Calu3 (cell line): ENCODE measurements around the gene ARL3. TPM values are rescaled to one million over a fixed set of nuclear protein-coding genes. Genes with fewer than 3 reads are reported as not detected.
"Not testable (repeated sequence)": the region's sequence is repeated elsewhere in the genome, so short reads cannot be mapped to it uniquely, and the experiment has no call there.

Experiments
- BruUV-seq: library from RNA; stranded (reverse); fragments of 400-500 nt; replicated peaks from 2 replicates; lab custom pipeline; 2021; lab: Mats Ljungman, UMichigan
- CTCF ChIA-PET: fragments of 300-600 bp; sonication (Branson Sonifier 250); formaldehyde crosslinking; loops from one replicate; lab custom pipeline; 2022; ENCODE audit warnings: antibody characterized with exemption; lab: Charles Lee
- DNase-seq: peaks from one replicate; pipeline ENCODE4 v3.0.0; 2022
- H3K27ac Mint-ChIP-seq: one replicate; pipeline ENCODE4 v1.8.0; 2022; ENCODE audit warnings: mixed read lengths; ENCODE audit not compliant: unreplicated experiment
- H3K27me3 Mint-ChIP-seq: one replicate; pipeline ENCODE4 v1.8.0; 2022; ENCODE audit warnings: mixed read lengths; ENCODE audit not compliant: unreplicated experiment
- H3K36me3 Mint-ChIP-seq: one replicate; pipeline ENCODE4 v1.8.0; 2022; ENCODE audit warnings: mild to moderate bottlenecking, moderate library complexity, mixed read lengths; ENCODE audit not compliant: insufficient read depth, unreplicated experiment
- H3K4me1 Mint-ChIP-seq: one replicate; pipeline ENCODE4 v1.8.0; 2022; ENCODE audit warnings: mild to moderate bottlenecking, low read depth, mixed read lengths; ENCODE audit not compliant: unreplicated experiment
- H3K4me3 Mint-ChIP-seq: one replicate; pipeline ENCODE4 v1.8.0; 2022; ENCODE audit warnings: mild to moderate bottlenecking, low read depth, moderate library complexity, mixed read lengths; ENCODE audit not compliant: unreplicated experiment
- H3K9me3 Mint-ChIP-seq: one replicate; pipeline ENCODE4 v1.8.0; 2022; ENCODE audit warnings: low read depth, mixed read lengths; ENCODE audit not compliant: unreplicated experiment
- intact Hi-C: fragments of 100-400 bp; cut with micrococcal nuclease; formaldehyde crosslinking; loops from one replicate; pipeline ENCODE4 v1.10.0; 2022; ENCODE audit not compliant: unreplicated experiment
- total RNA-seq: library from RNA; stranded (reverse); gene quantifications from 2 replicates; pipeline ENCODE4 v1.2.3, GENCODE V29; 2022
- TF ChIP-seq, protein P1 (sequence below): fragments of 200-600 bp; IDR thresholded peaks from one replicate; pipeline ENCODE4 v1.8.0; 2022; ENCODE audit warnings: antibody characterized with exemption; ENCODE audit not compliant: unreplicated experiment

The ARL3 gene
- total RNA-seq, 1 experiment from 2014 or later, result 5.6 TPM

DNA sequence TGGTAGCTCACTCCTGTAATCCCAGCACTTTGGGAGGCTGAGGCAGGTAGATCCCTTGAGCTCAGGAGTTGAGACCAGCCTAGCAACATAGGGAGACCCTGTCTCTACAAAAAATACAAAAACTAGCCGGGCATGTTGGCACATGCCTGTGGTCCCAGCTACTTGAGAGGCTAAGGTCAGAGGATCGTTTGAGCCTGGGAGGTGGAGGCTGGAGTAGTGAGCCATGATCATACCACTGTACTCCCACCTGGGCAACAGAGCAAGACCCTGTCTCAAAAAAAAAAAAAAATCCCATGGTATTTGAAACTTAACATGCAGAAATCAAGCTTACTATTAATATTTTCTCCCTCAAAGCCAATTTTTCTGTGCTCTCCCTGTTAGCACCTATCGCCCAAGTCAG lies 6.1 kb upstream of the ARL3 start:
- no peaks in the 10 kb centered on the region for H3K9me3 Mint-ChIP-seq
- TF ChIP-seq, protein P1, sequence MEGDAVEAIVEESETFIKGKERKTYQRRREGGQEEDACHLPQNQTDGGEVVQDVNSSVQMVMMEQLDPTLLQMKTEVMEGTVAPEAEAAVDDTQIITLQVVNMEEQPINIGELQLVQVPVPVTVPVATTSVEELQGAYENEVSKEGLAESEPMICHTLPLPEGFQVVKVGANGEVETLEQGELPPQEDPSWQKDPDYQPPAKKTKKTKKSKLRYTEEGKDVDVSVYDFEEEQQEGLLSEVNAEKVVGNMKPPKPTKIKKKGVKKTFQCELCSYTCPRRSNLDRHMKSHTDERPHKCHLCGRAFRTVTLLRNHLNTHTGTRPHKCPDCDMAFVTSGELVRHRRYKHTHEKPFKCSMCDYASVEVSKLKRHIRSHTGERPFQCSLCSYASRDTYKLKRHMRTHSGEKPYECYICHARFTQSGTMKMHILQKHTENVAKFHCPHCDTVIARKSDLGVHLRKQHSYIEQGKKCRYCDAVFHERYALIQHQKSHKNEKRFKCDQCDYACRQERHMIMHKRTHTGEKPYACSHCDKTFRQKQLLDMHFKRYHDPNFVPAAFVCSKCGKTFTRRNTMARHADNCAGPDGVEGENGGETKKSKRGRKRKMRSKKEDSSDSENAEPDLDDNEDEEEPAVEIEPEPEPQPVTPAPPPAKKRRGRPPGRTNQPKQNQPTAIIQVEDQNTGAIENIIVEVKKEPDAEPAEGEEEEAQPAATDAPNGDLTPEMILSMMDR, result no peak
- H3K4me3 Mint-ChIP-seq, result no peak overlapping the region
- DNase-seq, result no peak
- no peaks in the 10 kb centered on the region for H3K36me3 Mint-ChIP-seq
- CTCF ChIA-PET, result interaction anchor here (0.6 kb wide), 2 partner anchors 61 to 765 kb away, joined by 3 to 5 read pairs; no protein-coding TSS in a partner anchor
- H3K4me1 Mint-ChIP-seq, result peaks cover 15% of the 10 kb centered on the region
- no TSS peak for BruUV-seq
- no peaks in the 10 kb centered on the region for H3K27me3 Mint-ChIP-seq
- intact Hi-C loops, result loop anchor here (10.0 kb wide), 1 partner anchor 194 kb away; the partner anchor contains the start of gene CNNM2
- no peak overlapping the region for H3K27ac Mint-ChIP-seq

DNA sequence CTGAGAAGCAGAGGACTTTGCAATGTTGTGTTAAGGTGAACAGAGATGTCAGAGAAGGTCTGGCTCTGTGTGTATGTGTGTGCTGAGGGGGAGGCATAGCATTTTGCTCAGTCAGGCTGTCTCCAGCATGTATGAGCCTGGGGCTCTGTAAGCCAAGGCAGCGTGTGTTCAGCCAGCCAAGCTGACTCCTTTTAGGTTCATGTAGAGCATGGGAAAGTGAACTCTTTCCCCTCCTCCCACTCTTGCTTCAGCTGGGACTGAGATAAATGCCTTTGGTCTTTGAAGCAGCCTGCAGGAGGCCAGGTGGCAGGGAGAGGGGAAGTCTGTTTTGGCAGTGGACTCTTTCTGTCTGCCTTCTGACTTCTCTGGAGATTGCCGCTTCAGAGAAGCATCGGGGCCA lies 4.0 kb upstream of the ARL3 start:
- Mint-ChIP-seq H3K4me3 (no peak overlapping the region), H3K36me3 (peaks cover 20% of the 10 kb centered on the region), H3K9me3 (no peaks in the 10 kb centered on the region), H3K4me1 (peaks cover 15% of the 10 kb centered on the region), H3K27ac (no peak overlapping the region), H3K27me3 (no peaks in the 10 kb centered on the region)
- TF ChIP-seq, protein P1, result no peak
- CTCF ChIA-PET, result no interaction called here
- no peak for DNase-seq
- intact Hi-C loops, result no loop called here
- BruUV-seq, result no TSS peak

GRCh38 chr10:102716900-102717565 lies 2.8 kb upstream of the ARL3 start:
- H3K4me3 Mint-ChIP-seq, H3K9me3 Mint-ChIP-seq, H3K27me3 Mint-ChIP-seq, H3K27ac Mint-ChIP-seq, intact Hi-C loops, DNase-seq, BruUV-seq: not testable (repeated sequence)
- CTCF ChIA-PET, result interaction anchor here (0.6 to 0.7 kb wide), 2 partner anchors 311 to 605 kb away, joined by 3 to 4 read pairs; no protein-coding TSS in a partner anchor
- Mint-ChIP-seq H3K4me1 (peaks cover 13% of the 10 kb centered on the region), H3K36me3 (peaks cover 24% of the 10 kb centered on the region)

DNA sequence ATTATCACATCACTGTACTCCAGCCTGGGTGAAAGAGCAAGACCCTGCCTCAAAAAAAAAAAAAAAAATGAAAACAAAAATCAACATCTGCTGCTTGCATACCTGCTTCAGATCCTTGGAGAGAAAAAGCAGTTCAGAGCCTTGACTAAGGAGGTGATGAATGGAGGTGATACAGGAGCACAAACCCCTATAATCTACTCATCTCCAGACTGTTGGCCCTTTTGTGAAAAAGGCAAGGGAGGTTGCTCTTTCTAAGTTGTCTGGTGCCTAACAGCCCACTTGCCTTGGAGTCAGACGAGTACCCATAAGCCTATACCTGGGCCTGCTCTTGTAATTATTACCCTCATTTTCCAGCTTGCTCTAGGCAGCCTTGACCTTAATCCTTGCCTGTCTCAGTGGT lies 1.7 kb upstream of the ARL3 start:
- H3K4me1 Mint-ChIP-seq, result peaks cover 10% of the 10 kb centered on the region
- no peaks in the 10 kb centered on the region for H3K9me3 Mint-ChIP-seq
- CTCF ChIA-PET, result no interaction called here
- TF ChIP-seq, protein P1, result no peak
- H3K27ac Mint-ChIP-seq, result no peak overlapping the region
- H3K27me3 Mint-ChIP-seq, result no peaks in the 10 kb centered on the region
- no peak for DNase-seq
- intact Hi-C loops, result no loop called here
- no TSS peak for BruUV-seq
- peaks cover 24% of the 10 kb centered on the region for H3K36me3 Mint-ChIP-seq
- no peak overlapping the region for H3K4me3 Mint-ChIP-seq
